SH-SY5Y (cell line): ENCODE results near the gene TSPAN15.

Experiments used
- GATA2 ChIP-seq: IDR thresholded peaks from 2 replicates; pipeline ENCODE4 v1.6.1; 2011; ENCODE audit warnings: mild to moderate bottlenecking, low read depth, low read length
- GATA3 ChIP-seq: IDR thresholded peaks from 2 replicates; pipeline ENCODE4 v1.6.1; 2011; ENCODE audit warnings: low read depth, mild to moderate bottlenecking, low read length, moderate library complexity

DNA sequence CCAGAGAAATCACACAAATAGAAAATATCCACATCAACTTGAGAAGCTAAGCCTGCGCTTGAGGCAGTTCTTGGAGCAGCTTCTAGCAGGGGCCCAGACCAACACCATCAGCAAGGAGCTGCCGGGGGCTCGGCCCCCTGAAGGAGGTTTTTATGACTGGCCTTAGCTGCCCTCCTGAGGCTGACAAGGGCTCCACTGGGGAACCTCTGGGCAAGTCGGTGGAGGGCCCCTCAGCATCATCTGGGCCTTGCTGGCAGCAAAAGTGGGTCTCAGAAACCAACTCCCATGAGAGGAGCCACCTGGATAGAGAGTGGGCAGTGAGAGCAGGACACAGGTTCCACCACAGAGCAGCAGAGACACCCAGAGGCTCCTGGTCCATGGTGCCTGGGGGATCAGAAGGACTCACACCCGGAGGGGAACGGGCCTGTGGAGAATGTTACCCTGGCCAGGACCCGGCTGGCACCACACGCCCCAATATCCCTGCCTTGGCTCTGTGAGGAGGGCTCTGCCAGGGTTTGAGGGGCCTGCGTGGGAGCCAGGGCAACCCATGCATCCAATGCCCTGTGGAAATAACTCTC lies 66.1 kb downstream of the TSPAN15 start:
- no peak for TF ChIP-seq GATA3
- TF ChIP-seq GATA2: no peak
